SK-N-SH treated with all-trans-retinoic acid at 6 μM for 48 hours (cell line): ENCODE measurements around the gene NREP.

Source experiments
- BACH2 ChIP-seq: fragments of 250-450 bp; sonication (Bioruptor Pico); IDR thresholded peaks from 2 replicates; pipeline ENCODE4 v1.9.0; 2021; ENCODE audit warnings: mild to moderate bottlenecking, borderline replicate concordance
- CREB5 ChIP-seq: fragments of 250-450 bp; sonication (Bioruptor Pico); IDR thresholded peaks from 2 replicates; pipeline ENCODE4 v1.5.1; 2020; ENCODE audit warnings: low read depth, mild to moderate bottlenecking, moderate library complexity
- CSRNP3 ChIP-seq: fragments of 250-450 bp; sonication (Bioruptor Pico); IDR thresholded peaks from 2 replicates; pipeline ENCODE4 v1.5.1; 2021; ENCODE audit warnings: mild to moderate bottlenecking, moderate library complexity
- ISL1 ChIP-seq: fragments of 250-450 bp; sonication (Bioruptor Pico); IDR thresholded peaks from 2 replicates; pipeline ENCODE4 v2.1.2; 2022; ENCODE audit warnings: mild to moderate bottlenecking, moderate library complexity
- PATZ1 ChIP-seq: fragments of 250-450 bp; sonication (Bioruptor Pico); IDR thresholded peaks from 2 replicates; pipeline ENCODE4 v1.8.0; 2020; ENCODE audit warnings: mild to moderate bottlenecking, moderate library complexity, borderline replicate concordance
- POU6F1 ChIP-seq: fragments of 250-450 bp; sonication (Bioruptor Pico); IDR thresholded peaks from 2 replicates; pipeline ENCODE4 v1.8.0; 2021; ENCODE audit warnings: low read depth, mild to moderate bottlenecking, moderate library complexity, borderline replicate concordance
- PPARA ChIP-seq: fragments of 250-450 bp; sonication (Bioruptor Pico); IDR thresholded peaks from 2 replicates; pipeline ENCODE4 v1.5.0; 2020; ENCODE audit warnings: mild to moderate bottlenecking, borderline replicate concordance
- RARB ChIP-seq: fragments of 250-450 bp; sonication (Bioruptor Pico); IDR thresholded peaks from 2 replicates; pipeline ENCODE4 v1.8.0; 2021; ENCODE audit warnings: mild to moderate bottlenecking, moderate library complexity
- SNAI2 ChIP-seq: fragments of 250-450 bp; sonication (Bioruptor Pico); IDR thresholded peaks from 2 replicates; pipeline ENCODE4 v1.5.0; 2020; ENCODE audit warnings: mild to moderate bottlenecking, moderate library complexity
- ZC3H10 ChIP-seq: fragments of 250-450 bp; sonication (Bioruptor Pico); IDR thresholded peaks from 2 replicates; pipeline ENCODE4 v1.5.1; 2021; ENCODE audit warnings: mild to moderate bottlenecking, moderate library complexity
- ZFP3 ChIP-seq: fragments of 250-450 bp; sonication (Bioruptor Pico); IDR thresholded peaks from 2 replicates; pipeline ENCODE4 v1.5.0; 2020; ENCODE audit warnings: mild to moderate bottlenecking, moderate library complexity
- ZFP30 ChIP-seq: fragments of 450-650 bp; formaldehyde crosslinking; IDR thresholded peaks from 2 replicates; pipeline ENCODE4 v1.5.0; 2022; ENCODE audit warnings: mild to moderate bottlenecking, moderate library complexity
- TF ChIP-seq, protein P1 (sequence below): fragments of 250-450 bp; sonication (Bioruptor Pico); IDR thresholded peaks from 2 replicates; pipeline ENCODE4 v1.5.0; 2020; ENCODE audit warnings: mild to moderate bottlenecking, moderate library complexity

DNA sequence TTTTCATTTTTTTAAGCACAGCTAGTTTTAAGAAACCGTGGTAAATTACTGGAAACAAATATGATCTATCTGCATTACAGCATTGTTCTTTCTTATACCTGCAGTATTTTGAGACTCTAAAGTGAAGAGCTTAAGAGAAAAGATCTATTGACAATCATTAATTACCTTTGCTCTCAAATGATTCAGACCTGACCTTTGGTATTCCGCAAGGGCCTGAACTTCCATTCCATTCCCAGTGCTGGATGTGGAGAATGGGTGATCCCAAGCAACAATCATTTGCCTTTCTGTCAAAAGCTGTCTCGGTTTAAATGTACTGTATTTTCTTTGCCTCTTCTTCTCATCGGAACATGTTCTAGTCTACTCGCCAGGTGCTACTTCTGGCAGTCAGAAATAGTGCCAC is 18.9 kb downstream of the NREP start:
- TF ChIP-seq SNAI2 (CRISPR knock-in tag), result no peak
- no peak for TF ChIP-seq PATZ1 (CRISPR knock-in tag)
- TF ChIP-seq, protein P1, sequence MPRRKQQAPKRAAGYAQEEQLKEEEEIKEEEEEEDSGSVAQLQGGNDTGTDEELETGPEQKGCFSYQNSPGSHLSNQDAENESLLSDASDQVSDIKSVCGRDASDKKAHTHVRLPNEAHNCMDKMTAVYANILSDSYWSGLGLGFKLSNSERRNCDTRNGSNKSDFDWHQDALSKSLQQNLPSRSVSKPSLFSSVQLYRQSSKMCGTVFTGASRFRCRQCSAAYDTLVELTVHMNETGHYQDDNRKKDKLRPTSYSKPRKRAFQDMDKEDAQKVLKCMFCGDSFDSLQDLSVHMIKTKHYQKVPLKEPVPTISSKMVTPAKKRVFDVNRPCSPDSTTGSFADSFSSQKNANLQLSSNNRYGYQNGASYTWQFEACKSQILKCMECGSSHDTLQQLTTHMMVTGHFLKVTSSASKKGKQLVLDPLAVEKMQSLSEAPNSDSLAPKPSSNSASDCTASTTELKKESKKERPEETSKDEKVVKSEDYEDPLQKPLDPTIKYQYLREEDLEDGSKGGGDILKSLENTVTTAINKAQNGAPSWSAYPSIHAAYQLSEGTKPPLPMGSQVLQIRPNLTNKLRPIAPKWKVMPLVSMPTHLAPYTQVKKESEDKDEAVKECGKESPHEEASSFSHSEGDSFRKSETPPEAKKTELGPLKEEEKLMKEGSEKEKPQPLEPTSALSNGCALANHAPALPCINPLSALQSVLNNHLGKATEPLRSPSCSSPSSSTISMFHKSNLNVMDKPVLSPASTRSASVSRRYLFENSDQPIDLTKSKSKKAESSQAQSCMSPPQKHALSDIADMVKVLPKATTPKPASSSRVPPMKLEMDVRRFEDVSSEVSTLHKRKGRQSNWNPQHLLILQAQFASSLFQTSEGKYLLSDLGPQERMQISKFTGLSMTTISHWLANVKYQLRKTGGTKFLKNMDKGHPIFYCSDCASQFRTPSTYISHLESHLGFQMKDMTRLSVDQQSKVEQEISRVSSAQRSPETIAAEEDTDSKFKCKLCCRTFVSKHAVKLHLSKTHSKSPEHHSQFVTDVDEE (CRISPR knock-in tag), result no peak
- no peak for TF ChIP-seq CSRNP3 (CRISPR knock-in tag)
- no peak for TF ChIP-seq POU6F1 (CRISPR knock-in tag)
- TF ChIP-seq ZFP30 (CRISPR knock-in tag), result no peak
- no peak for TF ChIP-seq ISL1 (CRISPR knock-in tag)
- TF ChIP-seq PPARA, result no peak
- no peak for TF ChIP-seq ZC3H10 (CRISPR knock-in tag)
- no peak for TF ChIP-seq CREB5 (CRISPR knock-in tag)
- TF ChIP-seq ZFP3 (CRISPR knock-in tag), result no peak
- TF ChIP-seq RARB, result no peak
- TF ChIP-seq BACH2 (CRISPR knock-in tag), result no peak
